NCI-H748 treated with DMSO at 0.1 percent for 48 hours (cell line): ENCODE data around the gene ACP1.

Source experiments
- DNase-seq: peaks from one replicate; lab custom pipeline; 2025; lab: John Stamatoyannopoulos, UW

The ACP1 gene

GRCh38 chr2:280650-281110 is 15.9 kb downstream of the ACP1 start:
- DNase-seq, result no peak

GRCh38 chr2:281381-281780 is 16.6 kb downstream of the ACP1 start:
- DNase-seq, result no peak

GRCh38 chr2:282371-283263 is 17.9 kb downstream of the ACP1 start:
- DNase-seq, result no peak

GRCh38 chr2:283996-284794 is 19.4 kb downstream of the ACP1 start:
- DNase-seq, result no peak

DNA sequence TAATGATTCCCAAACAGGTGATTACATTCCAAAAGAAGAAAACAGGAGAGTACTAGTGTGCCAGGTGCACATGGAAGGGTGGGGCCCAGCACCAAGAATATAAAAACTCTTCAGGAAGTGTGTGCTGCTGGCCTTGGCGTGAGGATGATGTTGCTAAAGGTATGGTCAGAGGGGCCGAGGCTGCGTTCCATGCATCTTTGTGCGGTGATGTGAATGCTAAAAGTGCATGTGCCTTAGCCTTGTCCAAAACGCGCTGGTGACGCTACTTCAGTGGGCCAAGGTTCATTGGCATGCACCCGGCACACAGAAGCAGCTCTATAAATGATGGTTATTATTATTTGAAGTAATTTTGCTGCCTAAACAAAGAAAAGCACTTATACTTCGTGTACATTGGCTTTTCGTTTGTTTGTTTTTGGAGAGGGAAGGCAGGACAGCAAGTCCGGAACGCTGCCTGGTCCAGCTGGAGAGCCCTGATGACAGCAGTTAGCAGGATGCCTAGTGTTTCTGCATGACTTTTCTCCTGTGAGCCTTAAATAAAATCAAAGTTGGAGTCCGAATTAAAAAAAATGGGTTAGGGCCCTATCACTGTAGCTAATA is 20.2 kb downstream of the ACP1 start:
- DNase-seq, result no peak

DNA sequence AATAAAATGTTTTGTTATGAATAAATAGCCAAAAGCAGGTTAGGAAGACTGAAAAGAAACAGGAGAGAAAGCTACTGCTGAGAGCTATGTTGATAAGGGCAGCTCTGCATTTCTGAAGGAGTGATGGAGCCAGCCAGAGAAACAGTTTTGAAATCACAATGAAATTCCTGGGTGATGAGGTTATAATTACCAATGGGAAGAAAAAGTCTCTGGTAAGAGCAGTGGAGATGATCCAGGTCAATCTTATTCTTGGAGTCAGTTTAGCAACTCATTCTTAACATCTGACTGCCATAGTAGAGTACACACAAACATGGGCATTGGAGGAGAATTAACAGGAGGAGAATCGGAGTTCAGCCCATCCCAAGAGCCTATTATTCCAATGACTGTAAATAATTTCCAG is 20.8 kb downstream of the ACP1 start:
- DNase-seq, result no peak

DNA sequence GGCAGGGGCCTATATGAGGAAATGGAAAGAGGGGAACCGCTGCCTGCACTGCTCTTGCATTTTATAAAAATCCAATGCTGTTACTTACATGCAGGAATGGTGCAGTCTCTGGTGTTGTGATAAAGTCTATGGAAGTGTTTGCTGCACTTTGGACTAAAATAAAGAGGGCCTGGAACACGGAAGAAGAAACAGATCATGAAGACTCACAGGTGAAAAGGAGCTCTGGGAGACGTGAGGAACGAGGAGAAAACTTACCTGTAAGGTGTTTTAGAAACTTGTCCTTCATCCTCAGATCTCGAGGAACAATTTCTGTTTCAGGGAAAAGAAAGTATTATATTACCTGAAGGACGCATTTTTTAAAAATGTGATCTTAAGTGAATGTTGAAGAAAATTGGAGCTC is 21.3 kb downstream of the ACP1 start:
- no peak for DNase-seq

DNA sequence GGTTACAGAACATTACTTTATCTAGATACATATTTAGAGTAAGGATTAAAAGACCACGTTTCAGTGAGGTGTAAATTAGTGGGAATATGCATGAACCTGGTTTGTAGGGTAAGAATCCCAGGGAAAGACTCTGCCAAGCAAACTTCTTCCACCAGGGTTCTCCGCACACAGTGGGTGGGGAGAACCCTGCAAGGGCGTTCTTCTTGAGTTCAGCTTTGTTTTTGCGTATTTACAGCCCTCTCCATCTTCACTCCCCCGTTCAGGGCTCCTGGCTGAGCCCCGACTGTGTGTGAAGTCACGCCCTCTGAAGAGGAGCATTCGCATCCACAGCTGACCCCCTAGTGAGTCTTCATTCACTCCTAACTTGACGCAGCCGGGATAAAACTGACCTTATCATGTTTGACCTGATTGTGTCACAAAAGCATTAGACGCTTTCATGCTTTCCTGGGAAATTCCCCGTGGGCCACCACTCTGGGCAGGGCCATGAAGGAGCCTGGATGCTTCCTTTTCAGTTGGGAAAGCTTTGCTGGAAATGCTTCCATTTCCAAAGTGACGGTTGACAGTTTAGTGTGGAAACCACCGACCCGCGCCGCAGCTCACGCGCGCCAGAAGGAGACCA is 22.1 kb downstream of the ACP1 start:
- DNase-seq, result no peak

- DNase-seq, result peak; percentile 9
Measured at GRCh38 chr2:287471-287885, 22.7 kb downstream of the ACP1 start.

GRCh38 chr2:287911-288757 is 23.4 kb downstream of the ACP1 start, which contains the start of gene ALKAL2:
Gene ALKAL2, minus strand, starts transcription at chr2:288091. Its CDS starts 256 bp downstream, at chr2:287835.
- DNase-seq, result no peak

DNA sequence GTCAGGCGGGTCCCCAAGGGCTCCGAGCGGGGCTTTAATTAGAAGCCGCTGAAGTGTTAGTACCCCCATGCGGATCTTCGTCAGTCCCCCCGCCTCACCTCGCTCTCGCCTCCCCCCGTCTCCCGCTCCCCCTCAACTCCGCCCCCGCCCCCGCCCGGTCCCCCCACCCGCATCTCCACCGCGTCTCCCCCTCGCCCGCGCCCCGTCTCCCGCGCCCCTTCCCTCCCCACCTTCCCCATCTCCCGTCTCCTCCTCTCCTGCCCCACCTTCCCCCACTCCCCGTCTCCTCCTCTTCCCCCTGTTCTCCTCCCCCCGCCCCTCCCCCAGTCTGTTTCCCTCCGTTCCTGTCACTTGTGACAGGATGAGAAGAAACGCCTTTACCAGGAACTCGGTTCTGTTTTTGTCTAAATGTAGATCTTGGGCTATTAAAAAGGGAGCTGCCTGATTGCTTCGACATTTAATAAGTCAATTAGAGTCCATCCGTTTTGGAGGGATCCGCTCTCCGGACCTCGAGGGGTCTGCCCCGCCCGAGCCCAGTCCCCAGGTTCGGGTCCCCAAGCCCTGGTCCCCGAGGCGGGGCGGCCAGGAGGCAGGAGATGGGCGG is 24.1 kb downstream of the ACP1 start:
- no peak for DNase-seq

DNA sequence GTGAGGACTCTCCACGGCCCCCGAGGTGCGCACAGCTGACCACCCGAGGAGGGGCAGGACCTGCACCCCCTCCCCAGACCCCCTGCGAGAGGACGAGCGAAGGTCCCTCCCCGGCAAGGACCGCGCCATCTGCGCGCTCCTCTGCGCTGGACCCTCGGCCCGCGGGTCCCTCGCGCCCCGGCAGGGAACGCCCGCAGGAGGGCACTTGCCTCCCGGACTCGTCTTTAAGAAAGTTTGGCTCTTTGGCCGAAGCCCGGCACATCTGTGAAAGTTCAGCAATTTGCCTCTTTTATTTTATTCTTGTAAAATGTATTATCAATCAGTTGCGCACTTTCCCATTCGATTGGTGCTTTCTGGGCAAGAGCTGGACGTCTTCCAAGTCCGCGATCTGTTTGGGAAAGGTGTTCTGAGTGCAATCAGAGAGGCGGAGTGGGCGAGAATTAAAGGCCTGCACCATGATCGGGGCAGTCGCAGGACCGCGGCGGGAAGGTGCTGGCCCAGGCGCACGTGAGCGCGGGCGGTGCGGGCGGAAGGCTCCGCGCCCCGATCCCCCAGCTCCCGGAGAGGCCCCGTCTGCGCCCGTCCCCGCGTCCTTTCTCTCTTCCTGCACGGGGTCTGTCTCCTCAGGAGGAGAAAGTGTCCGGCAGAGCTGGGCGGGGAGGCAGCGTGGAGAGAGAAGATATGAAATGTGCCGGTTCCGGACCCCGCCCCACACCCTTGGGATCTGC is 24.8 kb downstream of the ACP1 start:
- DNase-seq, result no peak

- peak; percentile 45 for DNase-seq
Measured at GRCh38 chr2:290090-290722, 25.5 kb downstream of the ACP1 start.

- no peak for DNase-seq
Measured at GRCh38 chr2:295090-295489, 30.3 kb downstream of the ACP1 start.

- no peak for DNase-seq
Measured at GRCh38 chr2:296354-296753, 31.6 kb downstream of the ACP1 start.

- DNase-seq, result no peak
Measured at GRCh38 chr2:305366-305765, 40.6 kb downstream of the ACP1 start.

DNA sequence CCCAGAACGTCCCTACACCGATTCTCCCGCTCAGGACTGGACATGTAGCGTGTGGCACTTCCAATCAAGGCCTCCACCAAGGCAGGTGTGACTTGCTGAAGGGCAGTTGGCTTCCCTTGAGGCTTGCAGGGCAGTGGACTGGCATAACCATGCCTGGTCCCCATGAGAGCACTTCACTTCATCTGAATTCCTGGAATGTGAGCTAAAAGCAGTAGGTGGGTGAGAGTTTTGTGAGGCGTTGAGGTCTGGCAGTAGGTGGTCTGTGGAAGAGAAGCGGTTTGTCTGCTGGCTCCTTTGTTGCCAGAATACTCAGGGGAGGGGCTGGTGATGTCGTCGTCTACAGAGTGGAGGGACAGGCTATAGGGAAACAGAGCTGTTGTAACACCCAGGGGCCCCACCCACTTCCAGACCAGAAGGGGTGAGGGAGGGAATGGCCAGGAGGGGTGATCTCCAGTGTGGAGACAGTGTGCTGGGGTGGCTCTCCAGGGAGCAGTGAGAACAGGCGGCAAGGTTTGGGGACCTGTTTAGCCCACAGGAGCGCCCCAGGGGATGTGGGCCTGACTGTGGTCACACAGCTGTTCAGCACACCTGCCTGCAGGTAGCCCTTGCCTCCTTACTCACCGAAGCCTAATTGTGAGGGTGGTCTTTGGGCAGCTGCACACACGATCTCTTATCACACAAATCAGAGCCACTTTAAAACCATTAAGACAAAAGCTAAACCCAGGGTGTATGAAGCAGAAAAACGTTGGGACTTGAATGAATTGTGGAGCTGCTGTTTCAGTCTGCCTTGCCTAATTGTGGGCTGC is 44.6 kb downstream of the ACP1 start:
- no peak for DNase-seq

DNA sequence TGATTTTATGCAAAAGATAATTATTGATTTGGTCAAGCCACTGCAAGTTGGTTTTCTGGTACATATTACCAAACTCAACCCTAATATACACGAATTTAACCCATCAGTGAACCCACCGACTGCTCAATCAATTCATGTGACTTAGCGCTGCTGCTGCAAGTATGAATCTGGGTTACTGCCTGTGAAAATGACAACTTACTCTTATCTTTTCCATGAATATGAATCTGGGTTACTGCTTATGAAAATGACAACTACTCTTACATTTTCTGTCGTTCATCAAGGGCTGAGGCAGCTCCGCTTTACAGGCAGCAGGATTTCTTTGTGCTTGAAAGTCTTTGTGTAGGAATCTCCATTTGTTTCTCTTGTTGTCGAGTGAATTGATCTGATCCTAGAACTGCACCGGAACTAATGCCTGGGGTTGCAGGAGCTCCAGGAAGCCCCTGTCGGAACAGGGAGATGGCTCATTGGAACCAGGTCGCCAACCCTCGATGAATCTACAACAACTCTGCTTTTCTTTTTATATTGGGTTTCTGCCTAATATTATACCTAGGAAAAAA is 45.3 kb downstream of the ACP1 start:
- no peak for DNase-seq
